Central memory CD4-positive, alpha-beta T cell (primary cell): ENCODE results near the gene ZNF142.

Experiments used
- DNase-seq: peaks from one replicate; pipeline ENCODE4 v3.0.0; 2022

The ZNF142 gene

DNA sequence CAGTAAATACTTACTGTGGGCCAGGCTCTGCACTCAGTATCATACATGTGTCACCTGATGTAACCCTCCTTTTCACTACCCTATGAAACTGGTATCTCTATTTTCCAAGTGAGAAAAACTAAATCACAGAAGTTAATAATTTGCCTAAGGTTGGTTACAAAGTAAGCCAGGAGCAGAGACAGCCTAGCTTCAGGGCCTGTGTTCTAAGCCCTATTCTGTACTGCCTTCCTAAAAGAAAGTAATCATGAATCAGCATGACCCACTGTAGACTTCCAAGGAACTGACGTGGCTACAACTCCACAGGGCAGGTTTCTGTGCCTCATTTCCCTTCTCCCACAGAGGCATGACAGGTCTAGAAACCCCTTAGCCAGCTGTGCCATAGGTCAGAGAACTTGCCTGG, 14.3 kb downstream of the ZNF142 start:
- no peak for DNase-seq

- DNase-seq: no peak
Measured at GRCh38 chr2:218644721-218645120, 14.7 kb downstream of the ZNF142 start.

- DNase-seq: no peak
Measured at GRCh38 chr2:218643751-218644310, 15.6 kb downstream of the ZNF142 start.

DNA sequence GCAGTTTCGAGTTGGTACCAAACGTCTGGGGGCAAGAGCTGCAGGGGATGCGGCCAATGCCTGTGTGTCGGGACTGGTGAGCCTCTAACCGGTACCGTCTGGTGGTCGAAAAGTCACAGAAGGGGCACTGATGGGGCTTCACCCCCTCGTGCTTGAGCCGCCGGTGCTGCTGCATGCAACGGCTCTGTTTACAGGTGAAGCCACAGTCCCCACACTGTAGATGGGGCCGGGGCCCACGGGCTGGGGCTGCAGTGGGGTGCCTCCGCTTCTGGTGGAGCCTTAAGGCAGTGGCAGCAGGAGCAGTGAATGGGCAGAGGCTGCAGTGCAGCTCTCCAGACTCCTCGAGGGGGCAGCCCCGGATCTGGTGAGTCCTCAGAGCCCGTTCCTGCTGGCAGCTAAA, 16.6 kb downstream of the ZNF142 start:
- DNase-seq: no peak

- no peak for DNase-seq
Measured at GRCh38 chr2:218642121-218642656, 17.2 kb downstream of the ZNF142 start.

DNA sequence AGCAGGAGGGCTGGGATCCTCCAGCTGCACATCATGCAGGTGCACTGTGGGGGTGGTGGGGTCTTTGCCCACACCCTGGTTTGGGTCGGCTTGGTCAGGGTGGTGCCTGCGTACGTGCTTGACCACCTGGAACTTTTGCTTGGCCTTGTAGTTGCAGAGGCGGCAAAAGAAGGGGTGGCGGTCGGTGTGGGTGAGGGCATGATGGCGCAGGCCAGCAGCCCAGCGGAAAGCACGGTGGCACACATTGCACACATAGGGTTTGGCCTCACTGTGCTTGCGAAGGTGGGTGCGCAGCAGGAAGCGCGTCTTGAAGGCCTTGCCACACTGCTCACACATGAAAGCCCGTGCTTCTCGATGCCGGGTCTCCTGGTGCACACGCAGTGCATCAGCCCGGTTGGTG, 21.1 kb downstream of the ZNF142 start:
- DNase-seq: no peak

DNA sequence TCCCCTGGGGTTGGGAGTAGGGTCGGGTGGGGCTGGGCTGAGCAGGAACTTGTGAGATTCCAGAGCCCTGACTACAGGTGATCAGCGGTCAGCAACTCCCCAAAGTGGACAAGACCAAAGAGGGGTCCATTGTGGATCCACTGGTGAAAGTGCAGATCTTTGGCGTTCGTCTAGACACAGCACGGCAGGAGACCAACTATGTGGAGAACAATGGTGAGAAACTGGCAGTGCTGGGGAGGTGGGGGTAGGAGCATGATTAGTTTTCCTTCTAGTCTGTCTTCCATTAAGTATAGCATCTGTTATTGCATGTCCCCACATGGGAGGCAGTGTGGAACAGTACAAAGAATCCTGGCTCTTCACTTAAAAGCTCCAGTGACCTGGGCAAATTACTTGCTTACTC, 23.7 kb downstream of the ZNF142 start:
- DNase-seq: no peak

GRCh38 chr2:218631837-218632236, 27.6 kb downstream of the ZNF142 start:
- DNase-seq: no peak

DNA sequence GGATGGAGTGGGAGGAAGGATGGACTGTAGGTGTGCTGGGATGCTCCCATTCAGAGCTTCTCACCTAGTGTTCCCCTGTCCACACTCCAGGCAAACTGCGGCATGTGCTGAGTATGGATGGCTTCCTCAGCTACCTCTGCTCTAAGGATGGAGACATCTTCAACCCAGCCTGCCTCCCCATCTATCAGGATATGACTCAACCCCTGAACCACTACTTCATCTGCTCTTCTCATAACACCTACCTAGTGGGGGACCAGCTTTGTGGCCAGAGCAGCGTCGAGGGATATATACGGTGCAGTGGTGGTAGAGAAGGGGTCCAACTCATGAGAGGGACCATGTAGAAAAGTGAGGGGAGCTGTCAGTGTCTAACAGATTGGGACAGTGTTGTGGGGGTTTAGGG, 31.5 kb downstream of the ZNF142 start:
- no peak for DNase-seq

GRCh38 chr2:218626369-218626768, 33.1 kb downstream of the ZNF142 start:
- no peak for DNase-seq

GRCh38 chr2:218623366-218623705, 36.1 kb downstream of the ZNF142 start:
- DNase-seq: no peak

DNA sequence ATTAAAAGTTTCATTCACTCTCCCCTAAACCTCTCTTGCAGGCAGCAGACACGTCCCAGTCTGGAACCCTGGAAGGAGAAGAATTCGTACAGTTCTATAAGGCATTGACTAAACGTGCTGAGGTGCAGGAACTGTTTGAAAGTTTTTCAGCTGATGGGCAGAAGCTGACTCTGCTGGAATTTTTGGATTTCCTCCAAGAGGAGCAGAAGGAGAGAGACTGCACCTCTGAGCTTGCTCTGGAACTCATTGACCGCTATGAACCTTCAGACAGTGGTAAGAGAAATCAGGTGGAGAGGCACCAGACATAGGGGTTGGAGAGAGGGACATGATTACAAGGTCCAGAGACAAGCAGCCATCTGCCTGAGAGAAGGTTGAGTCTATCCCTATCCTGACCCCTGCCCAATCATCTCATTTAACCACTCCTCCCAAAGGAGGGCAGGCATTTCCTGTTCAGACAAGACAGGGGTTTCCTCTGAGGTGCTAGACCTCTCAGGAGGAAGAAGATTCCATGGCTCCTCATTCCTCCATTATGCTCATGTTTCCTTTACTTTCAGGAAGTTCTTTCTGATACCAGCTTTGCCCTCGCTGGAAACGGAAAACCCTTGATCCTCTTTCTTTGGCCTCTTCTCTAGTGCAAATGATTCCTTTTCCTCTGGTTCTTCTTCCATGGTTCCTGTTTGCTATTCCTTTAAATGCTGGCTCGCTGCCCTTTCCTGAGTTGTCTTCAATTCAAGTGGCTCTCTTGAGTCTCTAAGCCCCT, 36.6 kb downstream of the ZNF142 start:
- no peak for DNase-seq

DNA sequence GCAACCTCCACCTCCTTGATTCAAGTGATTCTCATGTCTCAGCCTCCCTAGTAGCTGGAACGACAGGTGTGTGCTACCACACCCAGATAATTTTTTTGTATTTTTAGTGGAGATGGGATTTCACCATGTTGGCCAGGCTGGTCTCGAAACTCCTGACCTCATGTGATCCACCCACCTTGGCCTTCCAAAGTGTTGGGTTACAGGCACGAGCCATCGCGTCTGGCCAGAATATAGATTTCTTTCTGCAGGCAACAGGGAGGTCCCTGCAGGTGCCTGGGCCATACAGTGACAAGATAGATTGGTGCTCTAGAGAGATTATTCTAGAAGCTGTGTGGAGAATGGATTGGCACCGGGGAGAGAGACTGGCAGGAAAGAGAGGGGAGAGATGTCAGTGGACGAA, 38.4 kb downstream of the ZNF142 start:
- no peak for DNase-seq

- DNase-seq: no peak
Measured at GRCh38 chr2:218618102-218618860, 41.1 kb downstream of the ZNF142 start.

GRCh38 chr2:218615868-218616315, 43.5 kb downstream of the ZNF142 start:
- no peak for DNase-seq

- DNase-seq: no peak
Measured at GRCh38 chr2:218607436-218608115, 51.8 kb downstream of the ZNF142 start, which contains the start of gene PLCD4. PLCD4 (plus strand) TSS chr2:218607899; CDS start chr2:218615740, 7,841 bp downstream.

- DNase-seq: no peak
Measured at GRCh38 chr2:218605432-218605831, 54.0 kb downstream of the ZNF142 start.
